Activated naive CD4-positive, alpha-beta T cell treated with anti-CD3 and anti-CD28 coated beads, Interleukin-2, amount 50 U/mL, for 72 hours (primary cell): Measurements from ENCODE around the gene FKBP1A. TPM values are rescaled to one million over a fixed set of nuclear protein-coding genes. Genes with fewer than 3 reads are reported as not detected.

ENCODE experiments used
- ATAC-seq, 2 donors: fragments of 150-1000 bp; cut with Tn5 transposase; 2 replicates each; pipeline ENCODE4 v1.10.0; 2021; ENCODE audit warnings: mild to moderate bottlenecking in 2 of 2, moderate library complexity in 2 of 2
- DNase-seq, 2 donors: peaks; one replicate each; pipeline ENCODE4 v3.0.0; 2021 to 2022; ENCODE audit warnings: low spot score in 2 of 2
- H3K27ac Mint-ChIP-seq, 2 donors: one replicate each; pipeline ENCODE4 v1.8.0; 2022; ENCODE audit warnings: mild to moderate bottlenecking in 2 of 2, mixed read lengths in 2 of 2
- H3K36me3 Mint-ChIP-seq, 2 donors: one replicate each; pipeline ENCODE4 v1.8.0; 2022; ENCODE audit warnings: mixed read lengths in 2 of 2
- H3K9me3 Mint-ChIP-seq, 2 donors: one replicate each; pipeline ENCODE4 v1.8.0; 2022; ENCODE audit warnings: mixed read lengths in 2 of 2
- total RNA-seq, 2 donors: library from RNA; stranded (reverse); gene quantifications; one replicate each; pipeline ENCODE4 v1.2.3, GENCODE V29; 2022

Gene FKBP1A
- total RNA-seq, 2 donors from 2014 or later: 147 to 374 TPM

GRCh38 chr20:1324598-1325172 lies 68.2 kb downstream of the FKBP1A start:
- DNase-seq (peak in 1 of 2 donors; percentile 53), ATAC-seq (no peak)
- Mint-ChIP-seq H3K36me3 (no peaks in the 10 kb centered on the region), H3K27ac (no peak overlapping the region), H3K9me3 (no peaks in the 10 kb centered on the region)

- no peaks in the 10 kb centered on the region for H3K9me3 Mint-ChIP-seq
- H3K36me3 Mint-ChIP-seq: no peaks in the 10 kb centered on the region
- H3K27ac Mint-ChIP-seq: no peak overlapping the region
- ATAC-seq (no peak), DNase-seq (peak in 1 of 2 donors; percentile 44)
Measured at GRCh38 chr20:1323830-1324597, 68.8 kb downstream of the FKBP1A start.

GRCh38 chr20:1323256-1323655 lies 69.6 kb downstream of the FKBP1A start:
- peak in 1 of 2 donors; percentile 20 for DNase-seq
- H3K36me3 Mint-ChIP-seq: no peaks in the 10 kb centered on the region
- ATAC-seq: no peak
- no peak overlapping the region for H3K27ac Mint-ChIP-seq
- H3K9me3 Mint-ChIP-seq: no peaks in the 10 kb centered on the region

GRCh38 chr20:1322511-1323245 lies 70.2 kb downstream of the FKBP1A start:
- ATAC-seq (no peak), DNase-seq (peak in 1 of 2 donors; percentile 47)
- Mint-ChIP-seq H3K27ac (no peak overlapping the region), H3K36me3 (no peaks in the 10 kb centered on the region), H3K9me3 (no peaks in the 10 kb centered on the region)

- Mint-ChIP-seq H3K9me3 (no peaks in the 10 kb centered on the region), H3K36me3 (no peaks in the 10 kb centered on the region), H3K27ac (no peak overlapping the region)
Measured at GRCh38 chr20:1321654-1321939, 71.3 kb downstream of the FKBP1A start.

GRCh38 chr20:1320902-1321653 lies 71.8 kb downstream of the FKBP1A start:
- no peak overlapping the region for H3K27ac Mint-ChIP-seq
- DNase-seq (no peak), ATAC-seq (no peak)
- no peaks in the 10 kb centered on the region for H3K9me3 Mint-ChIP-seq
- H3K36me3 Mint-ChIP-seq: no peaks in the 10 kb centered on the region

More at GRCh38 chr20:1321654-1321939, 71.3 kb downstream of the FKBP1A start:
- ATAC-seq (no peak), DNase-seq (no peak)

GRCh38 chr20:1320016-1320415 lies 72.8 kb downstream of the FKBP1A start:
- DNase-seq (no peak), ATAC-seq (no peak)
- no peaks in the 10 kb centered on the region for H3K9me3 Mint-ChIP-seq
- H3K36me3 Mint-ChIP-seq: no peaks in the 10 kb centered on the region
- no peak overlapping the region for H3K27ac Mint-ChIP-seq

GRCh38 chr20:1319462-1319861 lies 73.4 kb downstream of the FKBP1A start:
- DNase-seq: no peak
- no peaks in the 10 kb centered on the region for H3K36me3 Mint-ChIP-seq
- H3K9me3 Mint-ChIP-seq: no peaks in the 10 kb centered on the region
- no peak overlapping the region for H3K27ac Mint-ChIP-seq
- no peak for ATAC-seq

GRCh38 chr20:1319051-1319450 lies 73.8 kb downstream of the FKBP1A start:
- DNase-seq: no peak
- Mint-ChIP-seq H3K36me3 (no peaks in the 10 kb centered on the region), H3K9me3 (no peaks in the 10 kb centered on the region), H3K27ac (no peak overlapping the region)
- ATAC-seq: no peak

Other genes with a start within 250 kb of the FKBP1A start
- gene TMEM74B, start 208.1 kb downstream of the FKBP1A start, total RNA-seq: 1 to 10 TPM in 1 of 2 donors, not detected in 1; 8.3 TPM
- under 1 TPM; 0.19 to 0.55 TPM for gene C20orf202, start 189.6 kb downstream of the FKBP1A start, total RNA-seq
- under 1 TPM; 0.25 to 0.47 TPM for gene RAD21L1, start 167.0 kb downstream of the FKBP1A start, total RNA-seq
- gene SNPH, start 126.8 kb downstream of the FKBP1A start, total RNA-seq: 1 to 10 TPM; 3.2 to 4.8 TPM
- gene SDCBP2, start 63.9 kb downstream of the FKBP1A start, total RNA-seq: 10 to 100 TPM in 1 of 2 donors, 1 to 10 TPM in 1; 4.9 to 18.5 TPM
- gene NSFL1C, start 73.8 kb upstream of the FKBP1A start, total RNA-seq: 10 to 100 TPM; 40.1 to 70.1 TPM
- not detected for gene SIRPB2, start 98.4 kb upstream of the FKBP1A start, total RNA-seq
- not detected for gene SIRPD, start 164.7 kb upstream of the FKBP1A start, total RNA-seq
- 1 to 10 TPM in 1 of 2 donors, under 1 TPM in 1; 0.99 to 1.9 TPM for gene SIRPB1, start 227.0 kb upstream of the FKBP1A start, total RNA-seq